B cell (primary cell): ENCODE measurements around the gene CALM3. TPM values are rescaled to one million over a fixed set of nuclear protein-coding genes. Genes with fewer than 3 reads are reported as not detected.

ENCODE experiments used
- ATAC-seq: fragments of 200-7000 bp; cut with Tn5 transposase; one replicate; pipeline ENCODE4 v1.10.0; 2021; ENCODE audit warnings: low read depth, mild to moderate bottlenecking, moderate number of reproducible peaks, moderate library complexity
- CTCF ChIA-PET: fragments of 350-600 bp; sonication (Branson Sonifier 250); formaldehyde crosslinking; loops from one replicate; lab custom pipeline; 2021; ENCODE audit warnings: antibody characterized with exemption, inconsistent platforms; lab: Charles Lee
- POLR2A ChIA-PET: fragments of 350-600 bp; sonication (Branson Sonifier 250); formaldehyde crosslinking; loops from one replicate; lab custom pipeline; 2021; ENCODE audit warnings: antibody characterized with exemption; lab: Charles Lee
- DNase-seq: peaks from one replicate; pipeline ENCODE4 v3.0.0; 2013
- H2AFZ ChIP-seq: 2 replicates; pipeline ENCODE4 v1.6.1; 2012; ENCODE audit warnings: mild to moderate bottlenecking, low read depth, low read length; ENCODE audit not compliant: insufficient read depth, poor library complexity, severe bottlenecking
- H3K27ac ChIP-seq, 2 donors: 1 replicate in 1 of 2; 2 replicates in 1 of 2; pipeline ENCODE4 v1.5.1; 2012 to 2013; ENCODE audit warnings: low read length in 2 of 2, mild to moderate bottlenecking in 2 of 2, moderate library complexity in 1 of 2
- H3K27me3 ChIP-seq, 4 experiments: fragments of 200-600 bp in 1 of 4; sonication (generic) in 1 of 4; replicated peaks in 1 of 4; 1 replicate in 2 of 4; 2 replicates in 2 of 4; pipeline versions ENCODE4 v1.6.1 to v1.7.0; 2013 to 2016; ENCODE audit warnings: low read length in 3 of 4, mild to moderate bottlenecking in 2 of 4, mixed read lengths in 1 of 4, moderate library complexity in 1 of 4; ENCODE audit not compliant: insufficient read depth in 4 of 4, control insufficient read depth in 3 of 4; ENCODE audit errors: control extremely low read depth in 1 of 4
- H3K36me3 ChIP-seq, 2 experiments: replicated peaks in 1 of 2; 1 replicate in 1 of 2; 2 replicates in 1 of 2; pipeline versions ENCODE4 v1.6.1 to v1.7.1; 2013; ENCODE audit warnings: low read length in 1 of 2; ENCODE audit not compliant: insufficient read depth in 2 of 2, control insufficient read depth in 1 of 2; ENCODE audit errors: control extremely low read depth in 1 of 2, extremely low read depth in 1 of 2
- H3K4me1 ChIP-seq, 2 donors: fragments of 200-600 bp in 1 of 2; sonication (generic) in 1 of 2; 1 replicate in 1 of 2; 2 replicates in 1 of 2; pipeline versions ENCODE4 v1.5.1 to v1.6.1; 2013 to 2017; ENCODE audit warnings: low read length in 2 of 2; ENCODE audit not compliant: control insufficient read depth in 2 of 2, insufficient read depth in 2 of 2
- H3K4me2 ChIP-seq: replicated peaks from 2 replicates; pipeline ENCODE3; 2012; ENCODE audit warnings: mild to moderate bottlenecking, low read depth, low read length; ENCODE audit not compliant: poor library complexity, severe bottlenecking
- H3K4me3 ChIP-seq, 5 experiments: fragments of 200-600 bp in 1 of 5; sonication (generic) in 1 of 5; 1 replicate in 3 of 5; 2 replicates in 2 of 5; pipeline versions ENCODE4 v1.5.1 to v1.7.0; 2011 to 2016; ENCODE audit warnings: low read length in 4 of 5, mild to moderate bottlenecking in 4 of 5, low read depth in 2 of 5, control low read depth in 1 of 5, moderate library complexity in 1 of 5; ENCODE audit not compliant: insufficient read depth in 1 of 5; ENCODE audit errors: control extremely low read depth in 1 of 5, extremely low read depth in 1 of 5
- H3K79me2 ChIP-seq: fragments of 200-600 bp; sonication (generic); one replicate; pipeline ENCODE4 v1.6.0; 2016; ENCODE audit warnings: low read length; ENCODE audit not compliant: control insufficient read depth, insufficient read depth
- H3K9ac ChIP-seq: fragments of 200-600 bp; sonication (generic); 2 replicates; pipeline ENCODE4 v1.6.1; 2017; ENCODE audit warnings: mild to moderate bottlenecking, low read length, moderate library complexity
- H3K9me3 ChIP-seq, 3 donors: one replicate each; pipeline versions ENCODE4 v1.6.1 to v1.7.1; 2013; ENCODE audit warnings: low read length in 2 of 3; ENCODE audit not compliant: control insufficient read depth in 2 of 3, insufficient read depth in 1 of 3; ENCODE audit errors: control extremely low read depth in 1 of 3
- H4K20me1 ChIP-seq: 2 replicates; pipeline ENCODE4 v1.6.0; 2012; ENCODE audit warnings: mild to moderate bottlenecking, low read length; ENCODE audit not compliant: insufficient read depth, control insufficient read depth, poor library complexity, severe bottlenecking
- H3K27ac Mint-ChIP-seq: one replicate; pipeline ENCODE4 v1.8.0; 2021; ENCODE audit warnings: mixed read lengths
- H3K27me3 Mint-ChIP-seq: one replicate; pipeline ENCODE4 v1.8.0; 2021; ENCODE audit warnings: mixed read lengths
- H3K4me1 Mint-ChIP-seq: one replicate; pipeline ENCODE4 v1.8.0; 2021; ENCODE audit warnings: mixed read lengths
- H3K4me3 Mint-ChIP-seq: one replicate; pipeline ENCODE4 v1.8.0; 2021; ENCODE audit warnings: mixed read lengths
- H3K9me3 Mint-ChIP-seq: one replicate; pipeline ENCODE4 v1.8.0; 2022; ENCODE audit warnings: mixed read lengths; ENCODE audit not compliant: insufficient read depth
- EZH2 ChIP-seq: IDR thresholded peaks from 2 replicates; pipeline ENCODE4 v1.6.1; 2012; ENCODE audit warnings: borderline replicate concordance, low read depth, mild to moderate bottlenecking, moderate library complexity, low read length; ENCODE audit not compliant: insufficient read depth, poor library complexity, severe bottlenecking
- WGBS: methylation state at CpG from one replicate; pipeline ENCODE4 v1.1.5; 2013; ENCODE audit warnings: missing lambda C conversion rate; ENCODE audit not compliant: insufficient coverage; 5-methylcytosine and 5-hydroxymethylcytosine counted together
- intact Hi-C: fragments of 100-400 bp; cut with micrococcal nuclease; formaldehyde crosslinking; loops from one replicate; pipeline ENCODE4 v1.10.0; 2022
- polyA plus RNA-seq: library from polyadenylated mRNA; depleted of rRNA; stranded (reverse); fragments of >200 nt; gene quantifications from 2 replicates; pipeline ENCODE4 v1.2.3, GENCODE V29; 2012
- total RNA-seq, 2 donors: library from RNA; stranded (reverse); fragments of 120-200 nt in 1 of 2; gene quantifications; 1 replicate in 1 of 2; 2 replicates in 1 of 2; pipeline versions ENCODE4 v1.2.3 to v1.2.4, GENCODE V29; 2013 to 2022
- TF ChIP-seq, protein P1 (sequence below): fragments of 200-600 bp; IDR thresholded peaks from one replicate; pipeline ENCODE4 v1.8.0; 2022; ENCODE audit warnings: antibody characterized with exemption, mild to moderate bottlenecking

CALM3 gene
- total and polyA plus RNA-seq, 2 donors (not counting 1 experiment from before 2014, with no cell fraction given), result 99.0 to 99.3 TPM

DNA sequence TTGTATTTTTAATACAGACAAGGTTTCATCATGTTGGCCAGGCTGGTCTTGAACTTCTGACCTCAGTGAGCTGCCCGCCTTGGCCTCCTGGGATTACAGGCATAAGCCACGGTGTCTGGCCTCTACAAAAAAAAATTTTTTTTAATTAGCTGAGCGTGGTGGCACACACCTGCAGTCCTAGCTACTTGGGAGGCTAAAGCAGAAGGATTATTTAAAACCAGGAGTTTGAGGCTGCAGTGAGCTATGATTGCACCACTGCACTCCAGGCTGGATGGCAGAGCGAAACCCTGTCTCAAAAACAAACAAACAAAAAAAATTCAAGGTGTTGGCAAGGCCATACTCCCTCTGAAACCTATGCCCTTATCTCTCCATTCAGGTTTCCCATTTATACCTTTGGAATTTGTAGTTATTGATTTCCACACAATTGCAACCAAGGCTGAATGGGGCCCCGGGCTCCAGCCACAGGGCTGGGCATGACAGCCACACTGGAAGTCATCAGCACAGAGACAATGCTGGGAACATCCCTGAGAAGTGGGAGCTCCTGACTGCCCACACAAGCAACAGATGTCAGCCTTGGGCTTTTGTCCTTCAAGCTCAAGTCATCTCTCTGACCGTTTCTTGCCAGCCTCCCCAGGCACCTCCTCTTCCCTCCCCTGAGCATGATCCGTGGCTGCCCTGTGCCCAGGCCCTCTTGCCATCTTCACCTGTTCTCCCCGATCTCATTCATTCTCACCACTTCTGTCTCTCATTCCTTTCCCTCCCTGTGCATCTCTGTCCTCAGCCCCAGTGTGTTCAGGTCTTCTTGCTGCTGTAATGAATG lies 27.2 kb upstream of the CALM3 start:
- H3K36me3 ChIP-seq, result no peaks in the 10 kb centered on the region
- no peaks in the 10 kb centered on the region for H3K27me3 ChIP-seq
- CTCF ChIA-PET, result interaction anchor here (0.6 kb wide), 1 partner anchor 1251 kb away, joined by 3 read pairs; no protein-coding TSS in a partner anchor
- WGBS, result 91% methylated on average over 8 of the region's 8 CpGs
- Mint-ChIP-seq H3K27me3 (peaks cover 4% of the 10 kb centered on the region), H3K4me1 (peaks cover 10% of the 10 kb centered on the region), H3K4me3 (no peak overlapping the region), H3K9me3 (no peaks in the 10 kb centered on the region), H3K27ac (no peak overlapping the region)
- ATAC-seq (no peak), DNase-seq (no peak)
- peaks cover 0 to 8% of the 10 kb centered on the region in 2 donors for H3K4me1 ChIP-seq
- TF ChIP-seq, protein P1, sequence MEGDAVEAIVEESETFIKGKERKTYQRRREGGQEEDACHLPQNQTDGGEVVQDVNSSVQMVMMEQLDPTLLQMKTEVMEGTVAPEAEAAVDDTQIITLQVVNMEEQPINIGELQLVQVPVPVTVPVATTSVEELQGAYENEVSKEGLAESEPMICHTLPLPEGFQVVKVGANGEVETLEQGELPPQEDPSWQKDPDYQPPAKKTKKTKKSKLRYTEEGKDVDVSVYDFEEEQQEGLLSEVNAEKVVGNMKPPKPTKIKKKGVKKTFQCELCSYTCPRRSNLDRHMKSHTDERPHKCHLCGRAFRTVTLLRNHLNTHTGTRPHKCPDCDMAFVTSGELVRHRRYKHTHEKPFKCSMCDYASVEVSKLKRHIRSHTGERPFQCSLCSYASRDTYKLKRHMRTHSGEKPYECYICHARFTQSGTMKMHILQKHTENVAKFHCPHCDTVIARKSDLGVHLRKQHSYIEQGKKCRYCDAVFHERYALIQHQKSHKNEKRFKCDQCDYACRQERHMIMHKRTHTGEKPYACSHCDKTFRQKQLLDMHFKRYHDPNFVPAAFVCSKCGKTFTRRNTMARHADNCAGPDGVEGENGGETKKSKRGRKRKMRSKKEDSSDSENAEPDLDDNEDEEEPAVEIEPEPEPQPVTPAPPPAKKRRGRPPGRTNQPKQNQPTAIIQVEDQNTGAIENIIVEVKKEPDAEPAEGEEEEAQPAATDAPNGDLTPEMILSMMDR, result no peak
- TF ChIP-seq EZH2, result no peak
- intact Hi-C loops, result no loop called here
- H2AFZ ChIP-seq, result no peak overlapping the region
- H3K4me3 ChIP-seq, result no peak overlapping the region
- H4K20me1 ChIP-seq, result no peaks in the 10 kb centered on the region
- H3K79me2 ChIP-seq, result no peaks in the 10 kb centered on the region
- POLR2A ChIA-PET, result no interaction called here
- H3K9ac ChIP-seq, result no peak overlapping the region
- H3K27ac ChIP-seq, result no peak overlapping the region
- H3K9me3 ChIP-seq, result peaks cover 0 to 20% (median 10%) of the 10 kb centered on the region in 3 donors
- H3K4me2 ChIP-seq, result no peak overlapping the region

- ChIA-PET POLR2A (no interaction called here), CTCF (no interaction called here)
- no peak for TF ChIP-seq EZH2
- TF ChIP-seq, protein P1, result no peak
- ATAC-seq, result no peak
- H3K4me2 ChIP-seq, result no peak overlapping the region
- peaks cover 11% of the 10 kb centered on the region for H3K4me1 Mint-ChIP-seq
- H3K4me1 ChIP-seq, result peaks cover 0 to 8% of the 10 kb centered on the region in 2 donors
- H3K9me3 Mint-ChIP-seq, result no peaks in the 10 kb centered on the region
- H3K9me3 ChIP-seq, result peaks cover 0 to 20% (median 10%) of the 10 kb centered on the region in 3 donors
- no peaks in the 10 kb centered on the region for H3K79me2 ChIP-seq
- H3K9ac ChIP-seq, result no peak overlapping the region
- H3K27ac Mint-ChIP-seq, result no peak overlapping the region
- no peak overlapping the region for H3K4me3 Mint-ChIP-seq
- WGBS, result 94% methylated on average over 8 of the region's 11 CpGs
- no peak overlapping the region for H2AFZ ChIP-seq
- peaks cover 4% of the 10 kb centered on the region for H3K27me3 Mint-ChIP-seq
- H3K27me3 ChIP-seq, result no peaks in the 10 kb centered on the region
- intact Hi-C loops, result no loop called here
- no peaks in the 10 kb centered on the region for H3K36me3 ChIP-seq
- no peak for DNase-seq
- no peak overlapping the region for H3K4me3 ChIP-seq
- no peaks in the 10 kb centered on the region for H4K20me1 ChIP-seq
- H3K27ac ChIP-seq, result no peak overlapping the region
These were observed 26.6 kb upstream of the CALM3 start for GRCh38 chr19:46574533-46574932.
